ENCODE results near the gene PMVK.

DNA sequence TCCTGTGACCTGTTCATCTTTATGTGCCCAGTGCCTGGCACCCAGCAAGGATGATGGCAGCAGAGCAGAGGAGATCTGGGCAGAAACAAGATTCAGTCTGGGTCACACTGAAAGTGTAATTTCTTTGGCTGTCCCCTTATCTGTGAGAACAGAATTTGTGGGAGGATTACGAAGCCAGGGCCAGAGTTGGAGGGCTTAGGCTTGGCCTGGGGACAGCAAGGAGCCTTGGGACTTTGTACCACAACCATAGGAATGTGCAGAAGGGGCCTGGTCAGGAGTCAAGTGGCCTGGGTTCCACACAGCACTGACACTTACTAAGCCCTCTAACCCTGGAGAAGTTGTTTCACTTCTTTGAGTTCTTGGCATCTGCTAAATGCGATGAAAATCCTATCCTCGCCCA, 12.8 kb downstream of the PMVK start:
- TF ChIP-seq POLR2AphosphoS5 (IDR thresholded peaks at IDR 0.05; ENCODE audit: low read depth, low read length) (no peak), REST (IDR thresholded peaks at IDR 0.05; ENCODE audit: insufficient read depth in 1 of 2, low read depth in 2 of 2, low read length in 1 of 2) (no peak), SIN3A (IDR thresholded peaks at IDR 0.05; ENCODE audit: borderline replicate concordance, insufficient read depth, low read depth, low read length) (no peak)
- TF ChIP-seq, protein P1, sequence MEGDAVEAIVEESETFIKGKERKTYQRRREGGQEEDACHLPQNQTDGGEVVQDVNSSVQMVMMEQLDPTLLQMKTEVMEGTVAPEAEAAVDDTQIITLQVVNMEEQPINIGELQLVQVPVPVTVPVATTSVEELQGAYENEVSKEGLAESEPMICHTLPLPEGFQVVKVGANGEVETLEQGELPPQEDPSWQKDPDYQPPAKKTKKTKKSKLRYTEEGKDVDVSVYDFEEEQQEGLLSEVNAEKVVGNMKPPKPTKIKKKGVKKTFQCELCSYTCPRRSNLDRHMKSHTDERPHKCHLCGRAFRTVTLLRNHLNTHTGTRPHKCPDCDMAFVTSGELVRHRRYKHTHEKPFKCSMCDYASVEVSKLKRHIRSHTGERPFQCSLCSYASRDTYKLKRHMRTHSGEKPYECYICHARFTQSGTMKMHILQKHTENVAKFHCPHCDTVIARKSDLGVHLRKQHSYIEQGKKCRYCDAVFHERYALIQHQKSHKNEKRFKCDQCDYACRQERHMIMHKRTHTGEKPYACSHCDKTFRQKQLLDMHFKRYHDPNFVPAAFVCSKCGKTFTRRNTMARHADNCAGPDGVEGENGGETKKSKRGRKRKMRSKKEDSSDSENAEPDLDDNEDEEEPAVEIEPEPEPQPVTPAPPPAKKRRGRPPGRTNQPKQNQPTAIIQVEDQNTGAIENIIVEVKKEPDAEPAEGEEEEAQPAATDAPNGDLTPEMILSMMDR (IDR thresholded peaks at IDR 0.05) = no peak
